Epidermal melanocyte (primary cell): ENCODE results near the gene HNRNPH1.

ENCODE experiments used
- DNase-seq: peaks from one replicate; pipeline ENCODE4 v3.0.0; 2011; ENCODE audit warnings: low spot score; ENCODE audit not compliant: insufficient read length

Gene HNRNPH1

DNA sequence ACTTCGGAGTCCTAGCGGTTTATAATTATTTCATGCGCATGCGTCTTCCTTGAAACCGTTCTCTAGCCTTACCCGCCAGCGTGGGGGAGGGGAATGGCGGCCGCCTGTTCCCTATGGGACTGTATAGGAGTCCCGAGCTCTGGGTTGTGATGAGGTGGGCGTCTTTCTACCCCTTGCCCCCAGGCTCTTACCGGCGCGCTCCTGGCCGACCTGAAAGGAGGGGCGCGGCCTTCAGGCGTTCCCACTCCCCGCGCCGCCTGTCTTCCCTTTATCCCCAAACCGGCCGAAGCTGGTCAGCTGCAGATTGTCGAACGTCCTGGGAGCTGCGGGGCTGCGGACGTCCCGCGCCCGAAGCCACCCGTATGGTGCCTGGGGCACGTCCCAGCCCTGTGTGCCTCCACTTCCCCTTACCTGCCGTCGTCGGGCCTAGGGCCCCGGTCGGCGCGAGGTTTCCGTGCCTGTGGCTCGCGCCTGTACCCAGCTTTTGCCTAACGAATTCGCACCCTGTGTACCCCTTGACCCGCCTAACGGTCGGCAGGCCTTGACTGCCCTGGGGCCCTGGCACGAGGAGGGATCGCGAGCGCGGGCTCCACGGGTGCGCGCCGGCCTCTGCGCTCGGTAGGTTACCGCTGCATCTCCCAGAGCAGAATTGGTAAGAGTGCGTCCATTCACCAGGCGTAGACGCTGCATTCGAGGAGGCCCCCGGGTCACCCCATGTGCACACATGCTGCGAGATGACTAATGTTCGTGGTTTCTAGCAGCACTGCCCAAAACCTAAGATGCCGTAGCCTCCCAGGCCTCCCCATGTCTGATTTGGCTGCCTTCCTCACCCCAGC lies 653 bp upstream of the HNRNPH1 start:
- peak; percentile 69 for DNase-seq

DNA sequence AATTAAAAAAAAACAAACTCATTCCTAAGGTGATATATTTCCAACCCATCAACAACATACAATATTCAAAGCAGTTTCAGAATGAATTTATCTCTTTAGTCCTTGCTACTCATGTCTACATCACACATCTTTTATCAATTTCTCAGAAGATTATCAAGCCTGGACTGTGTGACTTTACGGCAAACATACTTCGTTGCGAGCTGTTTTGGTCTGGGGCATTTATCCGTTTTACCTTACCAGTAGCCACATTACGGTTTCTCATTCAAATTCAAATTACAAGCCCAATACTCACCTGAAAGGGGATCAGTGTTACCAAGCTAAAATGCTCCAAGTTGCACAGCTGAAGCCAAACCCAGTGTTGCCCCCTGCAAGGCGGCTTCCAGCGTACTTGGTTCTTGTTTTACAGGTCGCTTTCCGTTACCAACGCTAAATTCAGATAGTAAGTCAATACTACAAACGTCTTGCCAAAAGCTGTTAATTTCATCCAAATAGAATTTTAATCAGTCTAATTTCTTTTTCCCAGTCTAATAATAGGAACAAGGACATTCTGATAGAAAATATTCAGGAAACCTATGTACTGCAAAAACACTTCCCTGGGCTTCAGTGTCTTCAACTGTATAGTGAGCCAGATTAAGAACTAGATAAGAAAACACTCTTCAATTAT lies 1.8 kb downstream of the HNRNPH1 start:
- DNase-seq, result no peak

DNA sequence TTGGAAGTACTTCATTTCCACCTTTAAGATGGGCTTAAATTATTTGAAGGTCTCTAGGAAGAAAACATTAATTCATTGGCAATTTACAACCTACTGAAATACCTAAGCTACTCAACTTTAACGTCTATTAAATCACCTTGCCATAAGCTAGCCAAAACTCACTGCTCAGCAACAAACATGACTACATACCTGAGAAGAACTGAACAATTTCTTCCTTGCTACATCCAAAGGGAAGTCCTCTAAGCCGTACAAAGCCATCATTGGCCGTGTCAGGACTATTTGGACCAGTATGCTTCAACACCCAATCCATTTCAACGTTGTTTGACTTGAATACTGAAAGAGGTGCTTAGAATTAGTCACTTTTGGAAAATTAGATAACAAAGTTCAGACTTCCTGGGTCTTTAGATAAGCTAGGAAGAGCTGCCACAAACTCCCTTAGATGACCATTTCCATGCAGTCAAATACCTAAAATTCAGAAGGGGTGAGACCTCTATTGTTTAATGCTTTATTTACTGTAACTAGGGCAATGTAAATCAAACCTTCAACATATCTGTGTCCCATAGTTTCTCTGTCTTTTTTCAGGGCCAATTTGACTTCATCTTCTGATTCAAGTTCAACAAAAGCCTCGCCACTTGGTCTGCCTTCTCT lies 2.6 kb downstream of the HNRNPH1 start:
- DNase-seq, result no peak

DNA sequence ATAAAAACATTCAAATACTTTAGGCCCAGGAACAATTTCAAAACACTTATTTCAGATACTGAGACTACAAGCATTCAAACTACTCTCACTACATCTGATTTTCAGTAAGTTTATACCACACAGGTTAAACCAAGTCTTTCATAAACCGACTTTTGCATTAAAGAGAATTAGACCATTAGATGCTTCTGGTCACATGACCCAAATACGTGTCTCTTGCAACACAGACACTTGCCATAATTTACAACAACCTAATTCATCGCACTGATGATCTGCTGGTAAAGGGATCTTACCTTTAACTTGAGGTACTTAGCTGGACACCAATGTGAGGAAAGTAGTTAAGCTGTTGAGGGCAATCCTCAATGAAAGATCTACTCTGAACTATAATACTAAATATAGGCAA lies 3.2 kb downstream of the HNRNPH1 start:
- DNase-seq, result no peak

DNA sequence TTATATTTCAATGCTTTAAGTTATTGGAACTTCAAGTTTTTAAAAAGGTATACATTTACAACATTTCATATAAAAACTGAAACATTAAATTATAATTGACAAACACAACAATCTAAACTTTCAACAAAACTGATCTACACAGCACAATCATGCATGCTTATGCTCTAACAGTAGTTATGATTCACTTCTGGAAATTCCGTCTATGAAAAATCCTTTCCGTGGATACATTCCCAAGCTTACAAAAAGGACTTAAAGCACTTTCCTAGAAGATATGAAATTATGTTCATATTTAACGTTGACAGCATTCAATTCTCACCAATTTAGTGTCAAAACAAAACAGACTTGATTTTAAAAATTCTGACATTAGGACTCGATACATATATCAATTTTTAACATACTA lies 3.7 kb downstream of the HNRNPH1 start:
- no peak for DNase-seq

DNA sequence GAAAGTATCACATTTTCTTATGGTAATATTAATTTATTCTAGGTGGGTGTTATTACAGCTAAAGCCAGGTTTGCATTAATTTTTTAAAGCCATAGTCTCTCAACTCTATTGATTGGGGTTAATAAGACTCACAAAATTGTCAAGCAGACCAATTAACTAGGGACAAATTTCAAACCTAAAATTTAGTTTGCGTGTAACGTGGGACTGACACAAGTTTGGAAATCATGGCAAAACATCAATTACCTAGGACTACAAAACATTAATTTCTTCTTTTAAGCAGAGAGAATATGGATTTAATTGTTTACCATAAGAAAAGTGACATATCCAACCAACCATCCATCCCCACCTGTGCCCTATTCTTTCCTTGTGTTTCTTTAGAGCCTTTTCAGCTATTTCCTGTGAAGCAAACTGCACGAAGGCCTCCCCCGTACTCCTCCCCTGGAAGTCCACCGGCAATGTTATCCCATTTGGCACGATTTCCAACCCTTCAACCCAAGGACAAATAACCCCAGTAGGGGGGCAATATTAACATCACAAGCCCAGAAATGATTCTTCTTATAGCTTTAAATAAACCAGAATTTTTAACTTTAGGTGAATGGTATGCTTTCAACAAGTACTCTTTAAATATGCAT lies 4.4 kb downstream of the HNRNPH1 start:
- no peak for DNase-seq

DNA sequence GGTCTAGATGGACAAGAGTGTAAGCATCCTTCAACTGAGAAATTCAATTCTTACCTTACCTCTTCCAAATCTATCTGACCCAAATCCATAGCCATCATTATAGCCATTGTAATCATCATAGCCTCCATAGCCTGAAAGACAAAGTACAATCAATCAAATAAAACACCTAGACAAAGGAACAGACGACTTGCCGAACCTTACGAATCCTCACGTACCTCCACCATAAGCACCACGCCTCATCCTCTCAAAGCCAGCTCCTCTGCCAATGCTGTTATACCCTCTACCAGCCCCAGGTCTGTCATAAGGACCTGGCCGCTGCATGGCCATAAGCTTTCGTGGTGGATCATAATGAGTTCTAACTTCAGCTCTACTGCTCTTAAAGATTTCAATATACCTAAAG lies 5.5 kb downstream of the HNRNPH1 start:
- no peak for DNase-seq

DNA sequence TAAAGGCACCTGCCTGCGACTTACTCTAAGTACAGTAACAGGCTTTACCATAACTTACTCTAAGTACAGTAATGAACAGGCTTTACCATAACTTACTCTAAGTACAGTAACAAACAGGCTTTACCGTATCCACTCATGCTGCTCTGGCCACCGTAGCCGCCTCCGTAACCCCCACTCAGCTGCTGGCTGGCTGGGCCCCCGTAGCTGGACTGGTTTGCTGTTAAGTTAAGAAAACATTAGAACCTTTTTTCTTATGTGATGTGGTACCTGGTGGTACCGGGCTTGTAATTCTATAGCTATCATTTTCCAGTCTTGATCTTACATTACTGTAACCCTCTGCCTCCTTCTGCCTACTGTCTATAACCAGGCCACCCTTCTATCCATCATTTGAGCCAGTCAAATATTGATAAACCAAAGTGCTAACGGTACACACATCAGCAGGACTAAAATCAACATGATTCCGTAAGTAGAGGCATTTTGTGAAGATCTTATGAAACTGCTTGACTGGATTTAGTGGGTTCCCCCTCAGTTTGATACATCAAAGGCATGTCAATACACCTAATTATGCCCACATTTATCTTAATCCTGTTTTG lies 7.4 kb downstream of the HNRNPH1 start:
- DNase-seq, result no peak

DNA sequence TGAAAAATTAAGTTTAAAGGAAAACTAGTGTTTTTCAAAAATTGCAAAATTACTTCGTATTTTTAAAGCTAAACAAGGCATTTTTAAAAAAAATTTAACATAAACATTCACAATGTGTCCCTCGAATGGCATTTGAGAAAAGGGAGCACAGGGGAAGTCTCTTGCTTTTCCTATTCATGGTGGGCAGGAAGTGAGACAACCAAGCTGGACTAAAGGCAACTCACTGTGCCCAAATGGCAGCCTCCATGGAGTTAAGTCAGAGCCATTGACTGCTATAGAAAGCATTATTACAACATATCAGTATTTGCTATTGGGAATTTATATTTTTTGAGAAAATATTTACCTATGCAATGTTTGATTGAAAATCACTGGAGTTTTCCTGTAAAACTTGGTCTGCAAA lies 8.3 kb downstream of the HNRNPH1 start:
- no peak for DNase-seq

DNA sequence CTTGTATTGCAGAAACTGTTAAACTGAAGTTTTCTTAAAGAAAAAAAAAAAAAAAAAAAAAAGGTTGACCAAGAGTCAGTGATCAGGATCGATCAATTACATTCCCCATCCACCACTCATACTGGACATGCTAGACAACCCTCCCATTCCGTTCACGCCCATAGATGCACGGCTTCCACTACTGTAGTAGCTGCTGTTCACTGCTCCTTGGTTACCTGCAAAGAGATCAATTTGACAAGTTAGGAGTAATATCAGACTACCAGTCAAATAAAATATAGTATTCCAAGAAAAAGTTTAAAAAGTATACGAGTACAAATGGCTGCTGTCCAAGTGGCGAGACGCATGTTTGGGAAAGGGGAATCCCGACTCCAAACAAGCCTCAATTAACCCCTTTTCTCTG lies 8.7 kb downstream of the HNRNPH1 start:
- no peak for DNase-seq

DNA sequence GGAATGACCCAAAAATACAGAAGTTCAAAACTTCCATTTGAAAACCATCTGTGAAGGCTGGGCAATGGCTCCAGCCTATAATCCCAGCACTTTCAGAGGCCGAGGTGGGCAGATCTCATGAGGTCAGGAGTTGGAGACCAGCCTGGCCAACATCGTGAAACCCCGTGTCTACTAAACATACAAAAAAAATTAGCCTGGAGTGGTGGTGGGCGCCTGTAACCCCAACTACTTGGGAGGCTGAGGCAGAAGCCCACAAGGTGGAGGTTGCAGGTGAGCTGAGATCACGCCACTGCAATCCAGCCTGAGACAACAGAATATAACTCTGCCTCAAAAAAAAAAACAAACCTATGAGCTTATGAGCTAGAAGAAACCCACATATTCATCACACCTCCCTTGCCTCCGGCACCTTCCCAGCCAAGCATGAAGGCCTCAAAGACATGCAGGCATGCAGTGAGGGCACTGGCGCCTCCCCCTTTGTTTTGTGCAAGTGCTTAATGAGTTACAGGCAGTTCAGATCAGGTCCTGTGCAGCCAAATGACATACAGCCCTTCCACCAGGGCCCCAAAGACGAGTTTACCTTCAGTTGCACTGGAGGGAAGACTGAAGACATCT lies 9.9 kb downstream of the HNRNPH1 start:
- DNase-seq, result no peak

DNA sequence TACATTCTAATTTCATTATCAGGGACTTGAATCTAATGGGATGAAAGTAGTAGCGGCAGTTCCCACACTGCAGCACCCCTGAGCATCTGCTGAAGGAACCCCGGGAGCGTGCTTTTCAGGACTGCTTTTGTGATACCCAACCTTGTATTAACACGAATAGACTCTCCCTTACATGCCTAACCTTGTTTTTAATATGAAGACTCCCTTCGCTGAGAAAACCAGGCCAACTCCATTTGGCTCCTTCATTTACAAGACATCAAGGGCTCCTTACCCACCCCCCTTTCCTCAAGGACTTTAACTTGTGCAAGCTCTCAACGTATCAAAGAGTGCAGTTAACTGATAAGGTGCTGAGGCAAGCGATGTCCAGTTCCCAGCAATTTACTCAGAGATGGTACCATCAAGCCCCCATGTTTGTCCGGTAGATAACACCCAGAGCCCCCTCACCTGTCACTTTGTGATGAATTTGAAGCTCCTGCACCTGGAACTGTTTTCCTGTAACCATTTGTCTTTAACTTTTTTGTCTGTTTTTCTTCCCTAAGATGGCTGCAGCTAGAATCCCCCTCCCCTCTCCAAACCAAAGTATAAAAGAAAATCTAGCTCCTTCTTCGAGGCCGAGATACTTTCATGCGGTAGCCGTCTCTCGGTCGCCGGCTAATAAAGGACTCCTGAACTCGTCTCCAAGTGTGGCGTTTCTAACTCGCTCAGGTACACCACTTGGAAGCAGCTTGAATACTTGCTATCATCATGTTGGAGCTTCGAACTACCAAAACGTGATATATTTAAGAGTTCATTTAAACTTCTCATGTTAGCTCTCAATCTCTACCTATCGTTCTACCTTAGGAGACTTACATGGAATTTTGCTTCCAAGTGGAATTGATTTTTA lies 10.7 kb downstream of the HNRNPH1 start:
- no peak for DNase-seq

DNA sequence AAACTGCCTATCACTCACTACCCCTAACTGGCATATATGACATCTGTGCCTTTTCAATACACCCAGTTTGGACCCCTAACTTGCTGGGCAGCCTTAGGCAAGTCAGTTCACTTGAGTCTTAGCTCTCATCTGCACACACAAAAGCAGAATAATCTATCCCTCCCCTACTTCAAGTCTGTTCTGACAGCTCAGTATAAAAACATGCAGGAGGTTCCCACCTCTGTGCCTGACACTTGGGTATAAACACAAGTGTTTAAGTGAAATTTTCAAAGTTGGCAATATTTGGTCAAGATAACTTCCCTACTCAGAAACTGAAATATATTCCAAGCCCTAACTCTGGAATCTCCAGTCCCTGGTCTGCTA lies 12.6 kb downstream of the HNRNPH1 start:
- DNase-seq, result no peak

DNA sequence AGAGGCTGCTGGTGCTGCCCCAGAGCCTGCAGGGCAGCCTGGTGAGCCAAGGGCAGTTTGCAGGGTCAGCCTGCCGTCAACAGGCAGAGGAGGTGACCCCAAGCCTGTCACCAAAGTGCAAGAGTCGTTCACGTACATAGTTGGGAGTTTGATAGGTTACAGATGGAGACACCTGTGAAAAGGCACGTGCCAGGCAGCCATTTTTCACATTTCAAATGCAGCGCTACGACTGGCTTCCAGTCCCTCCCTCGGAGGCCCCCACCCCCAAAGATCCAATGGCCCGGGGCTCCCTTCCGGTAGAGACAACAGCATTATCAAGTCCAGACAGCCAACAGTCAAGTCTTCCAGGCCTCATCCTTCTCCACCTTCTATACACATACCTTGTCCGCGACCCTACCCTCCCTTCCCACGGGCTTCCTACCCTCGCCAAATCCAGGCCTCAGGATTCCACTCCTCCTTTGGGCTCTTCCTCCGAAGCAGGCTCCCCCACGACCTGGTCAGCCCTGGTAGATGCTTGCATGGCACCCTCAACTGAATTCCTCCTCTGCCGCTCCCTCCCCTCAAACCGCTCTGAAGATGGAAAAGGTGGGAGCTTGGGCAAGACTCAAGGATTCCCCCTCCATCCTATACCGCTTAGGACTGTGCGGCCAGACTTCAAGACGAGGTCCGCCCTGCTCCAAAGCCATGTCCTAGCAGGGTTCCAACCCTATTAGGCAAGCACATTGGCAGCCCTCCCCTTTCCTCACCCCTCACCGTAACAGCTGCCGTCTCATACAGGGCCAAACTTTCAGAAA lies 13.2 kb downstream of the HNRNPH1 start:
- DNase-seq, result no peak

DNA sequence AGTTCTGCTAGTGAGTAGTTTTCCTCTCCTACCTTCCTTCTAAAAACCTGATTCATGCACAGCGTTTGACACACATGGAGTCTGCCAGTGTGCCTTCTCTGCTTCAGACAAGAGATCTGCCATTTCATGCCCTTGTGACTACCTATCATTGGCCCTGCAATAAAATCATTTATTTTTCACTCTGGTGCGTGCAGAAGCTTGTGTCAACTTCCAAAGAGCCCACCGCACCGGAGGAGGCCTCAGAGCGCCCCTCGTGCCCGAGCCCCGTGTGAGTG lies 13.7 kb downstream of the HNRNPH1 start:
- no peak for DNase-seq

DNA sequence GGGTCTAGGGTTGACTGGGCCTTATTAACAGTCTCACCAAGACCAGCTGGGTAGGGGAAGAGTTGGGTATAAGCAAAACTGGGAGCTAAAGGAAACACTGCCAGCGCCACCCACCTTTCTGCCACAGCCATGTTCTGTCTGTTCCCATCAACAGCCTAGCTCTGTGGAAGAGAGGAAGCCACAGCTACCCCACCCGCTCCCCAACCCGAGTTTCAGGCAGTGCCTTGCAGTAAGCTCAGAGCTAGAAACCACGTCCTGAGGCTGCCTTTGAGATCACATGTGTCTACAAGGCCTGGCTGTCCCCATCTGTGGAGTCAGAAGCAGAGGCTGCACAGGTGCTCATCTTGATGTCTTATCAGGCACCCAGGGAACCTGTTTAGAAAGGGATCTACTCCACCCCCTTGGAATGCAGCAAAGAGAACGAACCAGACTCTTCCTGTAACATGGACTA lies 15.3 kb downstream of the HNRNPH1 start:
- DNase-seq, result no peak

DNA sequence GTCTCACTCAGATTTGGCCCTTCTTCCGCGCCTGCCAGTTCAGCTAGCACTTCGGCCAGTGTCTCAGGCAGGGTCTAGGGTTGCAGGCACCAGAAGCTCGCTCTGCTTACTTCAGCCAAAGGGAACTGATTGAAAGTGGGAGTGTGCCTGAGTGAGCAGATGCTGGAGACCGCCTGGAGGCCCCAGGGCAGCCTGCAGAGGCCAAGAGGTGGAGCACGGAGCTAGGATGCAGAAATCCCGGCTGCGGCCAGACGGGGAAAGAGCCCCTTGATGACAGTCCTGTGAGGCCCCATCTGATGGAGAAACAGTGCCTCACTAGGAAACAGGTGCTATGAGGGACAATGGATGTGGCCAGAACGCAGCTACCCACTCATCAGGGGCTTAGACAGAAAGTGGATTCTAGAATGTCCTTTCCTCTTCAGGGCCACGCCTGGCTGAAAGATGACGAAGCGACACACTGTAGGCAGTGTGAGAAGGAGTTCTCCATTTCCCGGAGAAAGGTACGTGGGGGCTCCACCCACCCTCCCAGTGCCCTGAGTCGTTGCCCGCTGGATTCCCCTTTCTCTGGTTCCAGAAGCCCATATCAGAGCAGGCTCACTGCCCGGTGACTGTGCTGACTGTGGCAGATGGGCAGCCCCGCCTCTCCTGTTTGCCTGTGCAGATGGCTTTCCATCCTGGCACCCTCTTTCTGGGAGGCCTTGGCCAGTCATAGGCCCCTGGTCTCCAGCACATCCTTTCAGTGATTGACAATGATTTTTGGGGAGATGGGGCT lies 16.1 kb downstream of the HNRNPH1 start:
- DNase-seq, result no peak

DNA sequence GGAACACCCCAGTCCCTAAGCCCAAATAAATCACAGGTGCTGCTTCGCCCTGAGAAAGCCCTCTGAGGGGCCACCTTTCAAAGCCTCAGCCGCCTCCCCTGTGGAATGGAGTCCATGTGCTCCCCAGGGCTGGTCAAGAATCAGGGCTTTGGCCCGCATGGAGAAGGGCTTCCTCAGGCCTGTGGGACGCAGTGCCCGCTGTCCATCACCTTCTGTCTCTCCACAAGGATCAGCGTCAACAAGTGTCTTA lies 16.6 kb downstream of the HNRNPH1 start:
- DNase-seq, result no peak
